ENCODE data around the gene TBC1D22A.

The TBC1D22A gene

DNA sequence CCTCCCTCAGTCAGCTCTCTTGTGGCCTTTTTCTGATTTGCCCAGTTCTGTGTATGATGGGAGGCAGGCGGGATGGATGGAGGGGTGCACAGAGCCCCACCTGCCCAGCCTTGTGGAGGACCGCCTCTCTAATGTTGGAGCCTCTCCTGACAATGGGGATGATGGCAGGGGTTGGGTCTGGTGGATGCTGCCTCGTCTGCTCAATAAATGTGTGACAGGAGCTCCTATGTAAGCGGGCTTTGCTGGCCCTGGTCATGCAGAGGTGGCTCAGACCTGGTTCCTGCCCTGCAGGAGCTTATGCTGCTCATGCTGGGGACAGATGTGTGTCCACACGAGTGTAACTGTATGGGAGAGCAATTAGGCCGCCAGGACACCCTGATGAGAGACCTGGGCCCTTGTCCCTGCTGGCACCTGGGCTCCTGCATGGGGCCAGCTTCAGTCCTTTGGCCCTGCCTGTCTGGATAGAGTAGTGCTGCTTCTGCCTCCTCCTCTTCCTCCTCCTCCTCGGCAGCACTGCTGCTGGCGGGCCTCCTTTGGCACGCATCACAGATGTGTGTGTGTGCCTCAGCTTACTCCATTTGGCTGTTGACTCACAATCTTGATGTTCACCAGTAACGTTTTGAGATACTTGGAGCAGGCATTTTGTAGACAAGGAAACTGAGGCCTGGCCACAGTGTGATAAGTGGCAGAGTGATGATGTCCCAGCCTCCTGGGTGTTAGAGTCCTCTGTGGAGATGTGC lies 131.0 kb downstream of the TBC1D22A start:
- no peak overlapping the region for H3K27ac ChIP-seq (ENCODE audit: insufficient read depth, low read length, poor library complexity, severe bottlenecking)
- DNase-seq = no peak
- peaks cover 20% of the 10 kb centered on the region for H3K36me3 ChIP-seq (ENCODE audit: control insufficient read depth, insufficient read depth, low read length)
- no peak overlapping the region for H3K4me3 ChIP-seq (ENCODE audit: insufficient read depth, low read depth, low read length, poor library complexity, severe bottlenecking)
- H3K9me3 ChIP-seq (ENCODE audit: control insufficient read depth, low read length) = no peaks in the 10 kb centered on the region
- no peaks in the 10 kb centered on the region for H3K27me3 ChIP-seq (replicated peaks; ENCODE audit: control insufficient read depth, insufficient read depth, low read length, poor library complexity, severe bottlenecking)
- no peaks in the 10 kb centered on the region for H3K4me1 ChIP-seq (ENCODE audit: control insufficient read depth, insufficient read depth, low read length, poor library complexity, severe bottlenecking)

DNA sequence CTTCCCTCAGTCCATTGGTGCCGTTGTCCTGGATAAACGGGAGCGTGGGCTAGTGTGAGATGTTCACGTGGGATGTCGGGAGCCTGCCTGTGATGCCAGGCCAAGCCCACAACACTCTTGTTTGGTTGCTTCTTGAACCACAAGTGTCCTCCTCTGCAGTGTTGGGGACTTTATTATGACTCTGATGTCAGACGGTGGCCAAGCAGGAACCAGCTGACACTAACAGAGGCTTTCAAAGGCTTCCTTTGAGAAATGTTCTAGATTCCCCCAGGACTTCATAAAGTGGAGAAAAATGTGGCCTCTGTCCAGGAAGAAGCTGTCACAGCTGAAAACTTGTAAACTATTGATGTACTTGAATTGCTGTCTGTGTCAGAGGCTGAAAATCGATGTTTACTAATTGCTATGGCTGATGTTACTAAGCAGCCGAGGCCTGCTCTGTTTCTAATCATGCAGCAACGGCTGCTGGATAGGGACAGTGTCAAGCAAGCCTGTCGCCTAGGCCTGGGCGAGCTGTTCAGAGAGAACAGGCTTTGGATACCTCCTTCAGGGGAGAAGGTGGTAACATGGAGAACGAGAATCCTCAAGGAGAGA lies 131.7 kb downstream of the TBC1D22A start:
- no peak for DNase-seq
- Histone ChIP-seq H3K27ac (ENCODE audit: insufficient read depth, low read length, poor library complexity, severe bottlenecking) (no peak overlapping the region), H3K27me3 (replicated peaks; ENCODE audit: control insufficient read depth, insufficient read depth, low read length, poor library complexity, severe bottlenecking) (no peaks in the 10 kb centered on the region), H3K36me3 (ENCODE audit: control insufficient read depth, insufficient read depth, low read length) (peaks cover 20% of the 10 kb centered on the region), H3K9me3 (ENCODE audit: control insufficient read depth, low read length) (no peaks in the 10 kb centered on the region), H3K4me1 (ENCODE audit: control insufficient read depth, insufficient read depth, low read length, poor library complexity, severe bottlenecking) (no peaks in the 10 kb centered on the region), H3K4me3 (ENCODE audit: insufficient read depth, low read depth, low read length, poor library complexity, severe bottlenecking) (no peak overlapping the region)

GRCh38 chr22:46894851-46895640 lies 132.6 kb downstream of the TBC1D22A start:
- Histone ChIP-seq H3K4me3 (ENCODE audit: insufficient read depth, low read depth, low read length, poor library complexity, severe bottlenecking) (no peak overlapping the region), H3K27ac (ENCODE audit: insufficient read depth, low read length, poor library complexity, severe bottlenecking) (no peak overlapping the region), H3K9me3 (ENCODE audit: control insufficient read depth, low read length) (no peaks in the 10 kb centered on the region), H3K36me3 (ENCODE audit: control insufficient read depth, insufficient read depth, low read length) (peaks cover 20% of the 10 kb centered on the region), H3K27me3 (replicated peaks; ENCODE audit: control insufficient read depth, insufficient read depth, low read length, poor library complexity, severe bottlenecking) (no peaks in the 10 kb centered on the region), H3K4me1 (ENCODE audit: control insufficient read depth, insufficient read depth, low read length, poor library complexity, severe bottlenecking) (no peaks in the 10 kb centered on the region)
- no peak for DNase-seq

GRCh38 chr22:46895753-46896152 lies 133.3 kb downstream of the TBC1D22A start:
- H3K36me3 ChIP-seq (ENCODE audit: control insufficient read depth, insufficient read depth, low read length) = peaks cover 20% of the 10 kb centered on the region
- H3K27ac ChIP-seq (ENCODE audit: insufficient read depth, low read length, poor library complexity, severe bottlenecking) = no peak overlapping the region
- no peaks in the 10 kb centered on the region for H3K9me3 ChIP-seq (ENCODE audit: control insufficient read depth, low read length)
- H3K4me3 ChIP-seq (ENCODE audit: insufficient read depth, low read depth, low read length, poor library complexity, severe bottlenecking) = no peak overlapping the region
- no peaks in the 10 kb centered on the region for H3K27me3 ChIP-seq (replicated peaks; ENCODE audit: control insufficient read depth, insufficient read depth, low read length, poor library complexity, severe bottlenecking)
- no peak for DNase-seq
- H3K4me1 ChIP-seq (ENCODE audit: control insufficient read depth, insufficient read depth, low read length, poor library complexity, severe bottlenecking) = no peaks in the 10 kb centered on the region

DNA sequence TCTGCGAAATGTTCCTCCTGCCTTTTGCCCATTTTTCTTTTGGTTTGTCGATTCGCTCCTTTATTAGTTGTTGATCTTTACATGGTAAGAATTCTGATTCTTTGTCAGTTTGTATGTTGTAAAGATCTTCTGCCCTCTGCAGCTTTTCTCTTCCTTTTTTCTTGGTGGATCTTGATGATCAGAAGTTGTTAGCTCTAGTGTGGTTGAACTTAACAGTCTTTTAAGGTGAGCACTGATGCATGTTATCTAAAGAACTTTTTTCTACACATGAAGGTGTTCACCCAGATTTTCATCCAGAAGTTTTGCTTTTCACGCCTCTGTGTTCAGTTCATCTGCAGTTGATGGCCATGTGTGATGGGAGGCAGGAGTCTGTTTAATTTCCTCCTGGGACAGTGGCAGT lies 133.7 kb downstream of the TBC1D22A start:
- Histone ChIP-seq H3K9me3 (ENCODE audit: control insufficient read depth, low read length) (no peaks in the 10 kb centered on the region), H3K27me3 (replicated peaks; ENCODE audit: control insufficient read depth, insufficient read depth, low read length, poor library complexity, severe bottlenecking) (no peaks in the 10 kb centered on the region), H3K27ac (ENCODE audit: insufficient read depth, low read length, poor library complexity, severe bottlenecking) (no peak overlapping the region), H3K4me1 (ENCODE audit: control insufficient read depth, insufficient read depth, low read length, poor library complexity, severe bottlenecking) (no peaks in the 10 kb centered on the region), H3K36me3 (ENCODE audit: control insufficient read depth, insufficient read depth, low read length) (peaks cover 20% of the 10 kb centered on the region), H3K4me3 (ENCODE audit: insufficient read depth, low read depth, low read length, poor library complexity, severe bottlenecking) (no peak overlapping the region)
- DNase-seq = no peak

DNA sequence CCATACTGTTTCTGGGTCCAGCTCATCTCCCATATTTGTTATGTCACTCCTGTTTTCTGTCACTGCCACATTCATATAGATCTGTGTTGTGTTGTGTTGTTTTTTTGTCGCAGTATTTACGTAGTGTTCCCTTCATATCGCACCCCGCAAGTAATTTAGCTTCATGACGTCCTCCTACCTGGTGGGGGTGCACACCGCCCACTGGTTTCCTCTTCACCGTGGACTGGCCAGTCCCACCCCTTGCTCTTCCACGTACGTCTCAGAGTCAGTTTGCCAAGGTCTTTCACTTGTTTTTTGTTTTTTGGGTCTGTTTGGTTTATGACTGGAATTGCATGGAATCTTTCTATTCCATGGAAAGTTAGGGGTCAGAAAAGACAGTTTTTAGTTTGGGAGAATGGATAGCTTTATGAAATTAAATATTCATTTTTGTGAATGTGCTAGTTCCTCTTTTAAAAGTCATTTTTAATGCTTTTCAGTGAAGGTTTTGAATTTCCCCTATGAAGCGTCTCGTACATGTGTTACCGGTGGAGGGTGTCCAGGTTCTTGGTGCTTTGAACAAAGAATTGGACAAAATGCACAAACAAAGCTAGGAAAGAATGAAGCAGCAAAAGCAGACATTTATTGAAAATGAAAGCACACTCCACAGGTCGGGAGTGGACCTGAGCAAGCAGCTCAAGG lies 134.3 kb downstream of the TBC1D22A start:
- Histone ChIP-seq H3K9me3 (ENCODE audit: control insufficient read depth, low read length) (no peaks in the 10 kb centered on the region), H3K4me1 (ENCODE audit: control insufficient read depth, insufficient read depth, low read length, poor library complexity, severe bottlenecking) (no peaks in the 10 kb centered on the region), H3K36me3 (ENCODE audit: control insufficient read depth, insufficient read depth, low read length) (peaks cover 20% of the 10 kb centered on the region), H3K27me3 (replicated peaks; ENCODE audit: control insufficient read depth, insufficient read depth, low read length, poor library complexity, severe bottlenecking) (no peaks in the 10 kb centered on the region), H3K4me3 (ENCODE audit: insufficient read depth, low read depth, low read length, poor library complexity, severe bottlenecking) (no peak overlapping the region), H3K27ac (ENCODE audit: insufficient read depth, low read length, poor library complexity, severe bottlenecking) (no peak overlapping the region)
- no peak for DNase-seq

DNA sequence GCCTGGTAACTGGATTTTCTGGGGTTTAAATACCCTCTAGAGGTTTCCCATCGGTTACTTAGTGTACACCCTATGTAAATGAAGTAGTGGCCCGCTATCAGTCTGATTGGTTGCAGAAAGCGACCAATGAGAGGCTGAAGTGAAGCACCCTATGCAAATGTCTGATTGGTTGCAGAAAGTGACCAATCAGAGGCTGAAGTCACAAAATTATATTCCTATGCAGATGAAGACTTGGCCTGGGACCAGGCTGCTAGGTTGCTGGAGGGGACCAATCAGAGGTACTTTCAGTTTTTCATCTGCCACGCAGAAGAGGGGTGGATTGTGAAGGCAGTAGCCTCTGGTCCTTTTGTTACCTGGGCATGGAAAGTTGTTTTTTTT lies 134.8 kb downstream of the TBC1D22A start:
- peaks cover 20% of the 10 kb centered on the region for H3K36me3 ChIP-seq (ENCODE audit: control insufficient read depth, insufficient read depth, low read length)
- no peak overlapping the region for H3K4me3 ChIP-seq (ENCODE audit: insufficient read depth, low read depth, low read length, poor library complexity, severe bottlenecking)
- no peak overlapping the region for H3K27ac ChIP-seq (ENCODE audit: insufficient read depth, low read length, poor library complexity, severe bottlenecking)
- H3K4me1 ChIP-seq (ENCODE audit: control insufficient read depth, insufficient read depth, low read length, poor library complexity, severe bottlenecking) = no peaks in the 10 kb centered on the region
- no peak for DNase-seq
- H3K27me3 ChIP-seq (replicated peaks; ENCODE audit: control insufficient read depth, insufficient read depth, low read length, poor library complexity, severe bottlenecking) = no peaks in the 10 kb centered on the region
- no peaks in the 10 kb centered on the region for H3K9me3 ChIP-seq (ENCODE audit: control insufficient read depth, low read length)

DNA sequence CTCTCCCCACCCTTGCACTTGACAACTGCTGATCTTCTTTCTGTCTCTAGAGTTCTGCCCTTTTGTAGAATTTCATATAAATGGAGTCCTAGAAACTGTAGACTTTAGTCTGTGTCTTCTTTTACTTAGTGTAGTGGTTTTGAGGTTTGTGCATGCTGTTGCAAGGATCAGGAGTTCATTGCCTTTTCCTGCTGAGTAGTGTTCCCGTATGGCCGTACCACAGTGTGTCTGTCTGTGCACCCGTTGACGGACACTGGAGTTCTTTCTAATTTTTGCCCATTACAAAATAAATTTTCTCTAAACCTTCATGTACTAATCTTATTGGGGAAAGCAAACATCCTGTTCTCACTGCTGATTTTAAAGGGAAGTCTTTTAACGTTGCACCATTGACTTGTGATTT lies 138.1 kb downstream of the TBC1D22A start:
- no peak for DNase-seq
- Histone ChIP-seq H3K4me3 (ENCODE audit: insufficient read depth, low read depth, low read length, poor library complexity, severe bottlenecking) (no peak overlapping the region), H3K4me1 (ENCODE audit: control insufficient read depth, insufficient read depth, low read length, poor library complexity, severe bottlenecking) (no peaks in the 10 kb centered on the region), H3K36me3 (ENCODE audit: control insufficient read depth, insufficient read depth, low read length) (peaks cover 22% of the 10 kb centered on the region), H3K27me3 (replicated peaks; ENCODE audit: control insufficient read depth, insufficient read depth, low read length, poor library complexity, severe bottlenecking) (no peaks in the 10 kb centered on the region), H3K27ac (ENCODE audit: insufficient read depth, low read length, poor library complexity, severe bottlenecking) (no peak overlapping the region), H3K9me3 (ENCODE audit: control insufficient read depth, low read length) (no peaks in the 10 kb centered on the region)

DNA sequence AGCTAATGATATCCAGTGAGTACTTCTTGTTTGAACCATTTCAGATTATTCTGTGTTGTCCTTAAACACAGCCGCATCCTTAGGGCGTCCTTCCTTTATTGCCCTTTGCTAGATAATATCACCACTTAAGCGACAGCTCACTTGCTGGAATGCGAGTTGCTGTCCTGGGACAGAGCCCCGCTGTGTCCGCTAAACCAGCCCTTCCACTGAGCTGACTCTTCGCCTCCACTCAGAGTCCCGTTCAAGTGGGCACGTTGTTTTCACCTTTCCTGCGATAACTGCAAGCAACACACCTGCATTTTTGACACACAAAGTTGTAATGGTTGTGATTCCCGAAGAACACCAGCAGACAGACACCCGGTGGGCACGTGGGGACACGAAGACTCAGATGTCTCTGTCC lies 140.0 kb downstream of the TBC1D22A start:
- Histone ChIP-seq H3K36me3 (ENCODE audit: control insufficient read depth, insufficient read depth, low read length) (peaks cover 15% of the 10 kb centered on the region), H3K4me1 (ENCODE audit: control insufficient read depth, insufficient read depth, low read length, poor library complexity, severe bottlenecking) (no peaks in the 10 kb centered on the region), H3K4me3 (ENCODE audit: insufficient read depth, low read depth, low read length, poor library complexity, severe bottlenecking) (no peak overlapping the region), H3K9me3 (ENCODE audit: control insufficient read depth, low read length) (no peaks in the 10 kb centered on the region), H3K27me3 (replicated peaks; ENCODE audit: control insufficient read depth, insufficient read depth, low read length, poor library complexity, severe bottlenecking) (no peaks in the 10 kb centered on the region), H3K27ac (ENCODE audit: insufficient read depth, low read length, poor library complexity, severe bottlenecking) (no peak overlapping the region)
- no peak for DNase-seq

Data from effector memory CD4-positive, alpha-beta T cell (primary cell).